Central memory CD8-positive, alpha-beta T cell (primary cell): ENCODE results near the gene IL1R1.
"Not testable (repeated sequence)": the region's sequence is repeated elsewhere in the genome, so short reads cannot be mapped to it uniquely, and the experiment has no call there.

Experiments
- ATAC-seq: fragments of 150-1000 bp; cut with Tn5 transposase; replicated peaks from 2 replicates; pipeline ENCODE4 v1.10.0; 2022; ENCODE audit warnings: mild to moderate bottlenecking, moderate FRiP score, moderate number of reproducible peaks; ENCODE audit not compliant: poor library complexity, severe bottlenecking; ENCODE audit errors: extremely low read depth
- DNase-seq, 2 donors: peaks; one replicate each; pipeline ENCODE4 v3.0.0; 2021; ENCODE audit warnings: low spot score in 2 of 2
- H3K27ac Mint-ChIP-seq: one replicate; pipeline ENCODE4 v1.8.0; 2022; ENCODE audit warnings: low read depth, mild to moderate bottlenecking, moderate library complexity, mixed read lengths
- H3K27me3 Mint-ChIP-seq: one replicate; pipeline ENCODE4 v1.8.0; 2022; ENCODE audit warnings: mixed read lengths
- H3K36me3 Mint-ChIP-seq: one replicate; pipeline ENCODE4 v1.8.0; 2022; ENCODE audit warnings: mild to moderate bottlenecking, moderate library complexity, mixed read lengths; ENCODE audit not compliant: insufficient read depth
- H3K4me1 Mint-ChIP-seq: one replicate; pipeline ENCODE4 v1.8.0; 2022; ENCODE audit warnings: mixed read lengths
- H3K4me3 Mint-ChIP-seq: one replicate; pipeline ENCODE4 v1.8.0; 2022; ENCODE audit warnings: mild to moderate bottlenecking, moderate library complexity, mixed read lengths
- H3K9me3 Mint-ChIP-seq: one replicate; pipeline ENCODE4 v1.8.0; 2022; ENCODE audit warnings: mixed read lengths

IL1R1 gene

DNA sequence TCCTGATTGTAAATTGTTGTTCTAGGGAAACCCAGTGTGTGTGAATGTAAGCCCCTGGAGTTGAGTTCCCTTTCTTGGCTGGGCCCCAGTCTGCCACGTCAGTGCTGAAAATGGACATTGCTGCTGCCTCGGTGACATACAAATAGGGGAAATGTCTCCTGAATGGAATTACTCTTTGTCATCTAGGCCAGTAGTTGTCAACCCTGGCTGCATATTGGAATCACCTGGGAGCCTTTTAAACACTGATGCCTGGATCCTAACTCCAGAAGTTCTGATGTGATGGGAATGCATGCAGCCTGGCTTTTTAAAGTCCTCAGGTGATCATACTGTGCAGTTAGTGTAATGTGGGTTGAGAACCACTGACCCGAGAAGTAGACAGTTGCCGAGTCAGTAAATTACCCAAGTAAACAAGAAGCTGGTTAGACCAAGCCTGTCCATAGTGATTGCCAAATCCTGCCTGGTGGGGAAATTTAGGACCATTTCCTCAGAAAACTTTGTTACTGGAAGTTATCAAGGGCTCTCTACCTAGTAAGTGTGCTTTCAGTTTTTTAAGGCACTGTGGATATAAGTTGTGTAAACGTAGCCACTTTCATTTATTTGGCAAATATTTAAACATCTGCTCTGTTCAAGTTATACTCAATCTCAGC lies 27.6 kb upstream of the IL1R1 start:
- Mint-ChIP-seq H3K27ac (no peak overlapping the region), H3K27me3 (peaks cover 11% of the 10 kb centered on the region), H3K4me3 (no peak overlapping the region), H3K4me1 (no peaks in the 10 kb centered on the region), H3K9me3 (no peaks in the 10 kb centered on the region), H3K36me3 (no peaks in the 10 kb centered on the region)
- DNase-seq (no peak), ATAC-seq (no peak)

DNA sequence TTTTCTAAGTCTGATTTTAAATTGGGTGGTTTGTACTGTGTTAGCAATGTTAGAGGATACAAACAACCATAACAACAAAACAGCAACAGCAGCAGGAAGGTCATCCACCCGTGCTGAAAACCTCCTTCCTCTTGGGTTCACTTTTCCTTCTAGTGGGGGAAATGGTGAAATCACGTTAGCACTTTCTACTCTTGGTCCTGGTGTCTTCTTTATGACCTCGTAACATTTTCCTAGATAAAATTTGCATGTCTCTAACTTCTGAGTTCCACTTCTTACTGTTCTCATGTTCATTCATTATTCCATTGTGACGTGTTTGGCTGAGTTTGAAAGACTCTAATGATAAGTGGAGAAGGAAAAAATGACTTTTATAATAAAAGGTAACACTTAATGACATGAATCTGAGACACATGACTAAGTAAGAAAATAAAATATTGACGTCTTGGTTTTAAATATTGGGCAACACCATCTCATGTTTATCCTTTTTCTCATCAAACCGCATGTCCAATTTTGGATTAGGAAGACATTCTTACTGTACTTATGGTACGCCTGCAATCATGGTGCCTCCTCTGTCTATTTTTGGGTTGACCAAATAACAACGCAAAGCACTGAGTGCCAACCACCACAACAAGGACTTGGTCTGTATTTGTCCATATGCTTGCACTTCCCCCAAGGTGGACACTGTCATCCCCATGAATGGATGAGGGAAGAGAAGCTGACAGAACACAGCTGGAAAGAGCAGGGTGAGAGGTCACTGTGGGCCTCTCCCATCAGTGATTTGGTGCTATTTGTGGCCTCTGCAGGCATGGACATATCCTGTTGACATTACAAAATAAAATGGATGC lies 25.7 kb upstream of the IL1R1 start:
- no peak for ATAC-seq
- peaks cover 20% of the 10 kb centered on the region for H3K27me3 Mint-ChIP-seq
- no peak overlapping the region for H3K4me3 Mint-ChIP-seq
- H3K36me3 Mint-ChIP-seq, result no peaks in the 10 kb centered on the region
- H3K27ac Mint-ChIP-seq, result no peak overlapping the region
- no peak for DNase-seq
- no peaks in the 10 kb centered on the region for H3K4me1 Mint-ChIP-seq
- H3K9me3 Mint-ChIP-seq, result no peaks in the 10 kb centered on the region

DNA sequence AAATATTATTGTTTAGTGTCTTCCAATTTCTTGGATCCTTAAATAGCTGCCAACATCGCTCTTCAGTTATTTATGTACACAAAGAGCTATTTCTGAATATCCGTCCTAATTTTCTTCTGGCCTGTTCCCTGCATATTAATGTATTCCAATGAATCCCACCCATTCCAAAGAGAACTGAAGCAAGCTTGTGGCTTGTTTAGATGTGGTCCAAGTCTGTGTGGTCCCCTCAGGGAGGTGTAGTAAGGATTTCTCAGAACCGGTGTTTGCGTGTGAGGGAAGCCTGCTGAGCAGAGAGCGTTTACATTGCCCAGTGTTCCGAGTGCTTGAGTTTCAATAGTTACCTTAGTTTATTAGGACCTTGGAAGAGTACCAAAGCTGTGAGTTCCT lies 25.1 kb upstream of the IL1R1 start:
- H3K4me1 Mint-ChIP-seq, result no peaks in the 10 kb centered on the region
- no peaks in the 10 kb centered on the region for H3K36me3 Mint-ChIP-seq
- H3K27ac Mint-ChIP-seq, result no peak overlapping the region
- H3K27me3 Mint-ChIP-seq, result peaks cover 20% of the 10 kb centered on the region
- ATAC-seq (no peak), DNase-seq (no peak)
- H3K9me3 Mint-ChIP-seq, result no peaks in the 10 kb centered on the region
- no peak overlapping the region for H3K4me3 Mint-ChIP-seq

DNA sequence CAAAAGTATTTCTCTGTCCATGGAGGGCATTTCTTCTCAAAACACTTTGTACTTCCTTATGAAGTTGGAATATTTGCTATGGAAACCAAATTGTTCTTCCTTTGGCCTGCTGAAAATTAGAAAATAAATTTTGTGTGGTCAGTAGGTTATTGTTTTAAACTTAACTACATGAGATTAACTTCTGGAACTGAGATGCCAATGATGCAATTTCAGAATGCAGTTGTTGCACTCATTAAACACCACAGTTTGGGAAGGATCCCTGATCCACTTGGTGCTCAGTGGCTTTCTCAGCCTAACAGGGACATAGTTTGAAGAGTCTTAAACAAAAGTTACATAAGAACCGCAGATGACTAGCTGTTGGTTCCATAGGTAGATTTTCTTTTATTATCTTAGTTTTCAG lies 23.3 kb upstream of the IL1R1 start:
- H3K27ac Mint-ChIP-seq, result no peak overlapping the region
- H3K4me1 Mint-ChIP-seq, result no peaks in the 10 kb centered on the region
- no peaks in the 10 kb centered on the region for H3K36me3 Mint-ChIP-seq
- peaks cover 20% of the 10 kb centered on the region for H3K27me3 Mint-ChIP-seq
- no peaks in the 10 kb centered on the region for H3K9me3 Mint-ChIP-seq
- no peak overlapping the region for H3K4me3 Mint-ChIP-seq
- DNase-seq, result no peak
- ATAC-seq, result no peak

DNA sequence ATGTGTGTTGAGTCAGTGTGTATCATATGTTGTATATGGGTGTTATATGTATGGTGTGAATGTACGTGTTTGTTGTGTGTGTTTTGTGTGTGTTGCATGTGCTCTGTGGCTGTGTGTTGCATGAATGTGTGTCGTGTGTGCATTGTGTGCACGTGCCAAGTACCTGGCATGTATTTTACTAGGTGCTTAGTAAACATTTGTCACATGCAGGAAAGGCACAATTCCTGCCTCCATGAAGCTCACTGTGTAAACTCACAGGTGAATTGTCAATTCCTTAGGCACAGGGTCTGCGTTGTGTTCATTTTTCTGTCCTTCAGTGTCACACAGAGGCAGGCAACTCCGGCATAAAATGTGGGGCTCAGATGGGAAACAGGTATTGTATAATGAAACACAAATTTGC lies 22.3 kb upstream of the IL1R1 start:
- no peaks in the 10 kb centered on the region for H3K9me3 Mint-ChIP-seq
- ATAC-seq, result no peak
- no peak for DNase-seq

DNA sequence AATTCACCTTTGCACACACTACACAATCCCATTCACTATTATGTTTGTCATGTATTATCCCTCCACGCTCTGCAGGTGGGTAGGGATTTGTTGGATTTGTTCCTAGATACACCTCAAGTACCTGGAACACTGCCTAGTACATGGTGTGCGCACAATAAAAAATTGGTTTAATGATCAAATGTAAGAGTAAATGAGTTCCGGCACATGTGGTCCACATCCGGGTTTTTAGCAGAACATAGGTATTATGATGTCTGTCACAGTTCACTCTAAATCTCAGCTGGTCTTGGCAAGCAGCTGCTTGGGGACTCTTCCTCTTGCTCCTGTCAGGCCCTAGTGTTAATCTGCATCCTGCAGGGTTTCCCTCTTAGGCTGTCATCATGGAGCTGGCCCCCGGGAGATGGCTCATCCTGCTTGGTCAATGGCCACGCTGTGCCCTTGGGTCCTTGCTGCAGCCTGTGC lies 21.8 kb upstream of the IL1R1 start:
- H3K4me3 Mint-ChIP-seq, result no peak overlapping the region
- ATAC-seq, result no peak
- no peak overlapping the region for H3K27ac Mint-ChIP-seq
- no peaks in the 10 kb centered on the region for H3K4me1 Mint-ChIP-seq
- H3K36me3 Mint-ChIP-seq, result no peaks in the 10 kb centered on the region
- no peaks in the 10 kb centered on the region for H3K9me3 Mint-ChIP-seq
- H3K27me3 Mint-ChIP-seq, result peaks cover 12% of the 10 kb centered on the region
- no peak for DNase-seq

More for the DNA sequence above, 22.3 kb upstream of the IL1R1 start:
- H3K4me3 Mint-ChIP-seq, result no peak overlapping the region
- H3K36me3 Mint-ChIP-seq, result no peaks in the 10 kb centered on the region
- H3K4me1 Mint-ChIP-seq, result no peaks in the 10 kb centered on the region
- H3K27me3 Mint-ChIP-seq, result peaks cover 17% of the 10 kb centered on the region
- H3K27ac Mint-ChIP-seq, result no peak overlapping the region

DNA sequence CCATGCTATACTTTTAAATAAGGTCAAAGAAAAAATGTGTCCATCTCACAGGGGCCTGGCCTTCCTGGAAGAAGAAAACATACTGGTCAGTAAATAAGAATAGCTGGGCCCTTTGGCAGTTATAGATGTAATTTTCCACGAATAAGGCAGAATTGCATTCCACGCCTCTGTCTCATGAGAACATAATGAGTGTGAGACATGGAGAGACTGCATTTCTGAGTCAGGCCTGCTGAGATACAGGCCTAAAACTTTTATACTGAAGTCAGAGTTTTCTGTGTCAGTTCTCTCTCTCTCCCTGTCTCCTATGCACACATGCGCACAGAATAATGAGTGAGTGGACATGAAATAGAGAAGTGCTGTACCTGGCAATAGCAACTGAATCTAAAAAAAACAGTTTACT lies 20.4 kb upstream of the IL1R1 start:
- Mint-ChIP-seq H3K4me3 (no peak overlapping the region), H3K36me3 (peaks cover 1% of the 10 kb centered on the region), H3K4me1 (no peaks in the 10 kb centered on the region), H3K27ac (no peak overlapping the region), H3K27me3 (peaks cover 9% of the 10 kb centered on the region), H3K9me3 (no peaks in the 10 kb centered on the region)
- ATAC-seq, result no peak
- no peak for DNase-seq

DNA sequence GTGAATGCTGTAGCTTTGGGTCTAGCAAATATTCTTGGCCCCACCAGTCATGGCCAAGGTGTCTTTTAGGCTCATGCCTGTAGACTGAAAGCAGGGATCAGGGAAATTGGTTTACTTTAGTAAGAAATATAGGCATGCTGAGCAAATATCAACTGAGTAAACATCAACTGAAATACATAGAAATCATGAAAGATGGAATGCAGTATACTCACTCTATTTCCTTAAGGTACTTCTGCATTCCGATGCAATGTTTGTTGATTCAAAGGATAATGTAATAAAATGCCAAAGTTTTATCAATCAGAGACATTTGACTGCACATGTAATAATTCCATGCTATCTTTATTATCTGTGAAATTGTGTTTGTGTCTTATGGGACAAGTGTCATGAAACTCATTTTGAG lies 19.6 kb upstream of the IL1R1 start:
- no peak for ATAC-seq
- Mint-ChIP-seq H3K36me3 (peaks cover 1% of the 10 kb centered on the region), H3K27ac (no peak overlapping the region), H3K4me3 (no peak overlapping the region), H3K9me3 (no peaks in the 10 kb centered on the region), H3K27me3 (peaks cover 9% of the 10 kb centered on the region), H3K4me1 (no peaks in the 10 kb centered on the region)
- no peak for DNase-seq

GRCh38 chr2:102124421-102124820 lies 18.1 kb upstream of the IL1R1 start:
- not testable (repeated sequence) for H3K4me3 Mint-ChIP-seq, DNase-seq, H3K27ac Mint-ChIP-seq, H3K9me3 Mint-ChIP-seq, H3K36me3 Mint-ChIP-seq, ATAC-seq, H3K4me1 Mint-ChIP-seq
- peaks cover 21% of the 10 kb centered on the region for H3K27me3 Mint-ChIP-seq

DNA sequence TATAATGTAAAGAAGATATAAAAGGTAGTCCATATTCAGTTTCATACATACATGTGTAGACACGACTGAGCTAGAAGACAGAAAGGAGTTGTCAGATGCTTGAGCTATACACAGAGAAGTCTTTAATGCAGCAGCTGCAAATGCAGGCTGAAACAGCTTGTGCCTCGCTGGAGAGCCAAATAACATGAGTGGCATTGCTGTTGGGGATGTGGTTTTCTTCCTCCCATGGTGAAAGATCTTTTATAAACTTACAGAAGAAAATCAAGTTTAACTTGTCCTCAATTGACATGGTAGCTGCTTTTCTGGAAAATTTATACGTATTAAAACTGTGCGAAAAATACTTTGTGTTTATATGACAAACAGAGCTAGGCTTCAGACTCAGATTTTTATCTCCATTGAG lies 16.4 kb upstream of the IL1R1 start:
- no peaks in the 10 kb centered on the region for H3K4me1 Mint-ChIP-seq
- H3K36me3 Mint-ChIP-seq, result peaks cover 1% of the 10 kb centered on the region
- ATAC-seq (no peak), DNase-seq (no peak)
- H3K9me3 Mint-ChIP-seq, result peaks cover 2% of the 10 kb centered on the region
- H3K4me3 Mint-ChIP-seq, result no peak overlapping the region
- no peak overlapping the region for H3K27ac Mint-ChIP-seq
- H3K27me3 Mint-ChIP-seq, result peaks cover 25% of the 10 kb centered on the region

- no peak for ATAC-seq
- peaks cover 25% of the 10 kb centered on the region for H3K27me3 Mint-ChIP-seq
- peaks cover 6% of the 10 kb centered on the region for H3K9me3 Mint-ChIP-seq
- peaks cover 1% of the 10 kb centered on the region for H3K36me3 Mint-ChIP-seq
- no peaks in the 10 kb centered on the region for H3K4me1 Mint-ChIP-seq
- H3K27ac Mint-ChIP-seq, result no peak overlapping the region
- DNase-seq, result no peak
- no peak overlapping the region for H3K4me3 Mint-ChIP-seq
These were observed 15.9 kb upstream of the IL1R1 start for GRCh38 chr2:102126660-102127059.

DNA sequence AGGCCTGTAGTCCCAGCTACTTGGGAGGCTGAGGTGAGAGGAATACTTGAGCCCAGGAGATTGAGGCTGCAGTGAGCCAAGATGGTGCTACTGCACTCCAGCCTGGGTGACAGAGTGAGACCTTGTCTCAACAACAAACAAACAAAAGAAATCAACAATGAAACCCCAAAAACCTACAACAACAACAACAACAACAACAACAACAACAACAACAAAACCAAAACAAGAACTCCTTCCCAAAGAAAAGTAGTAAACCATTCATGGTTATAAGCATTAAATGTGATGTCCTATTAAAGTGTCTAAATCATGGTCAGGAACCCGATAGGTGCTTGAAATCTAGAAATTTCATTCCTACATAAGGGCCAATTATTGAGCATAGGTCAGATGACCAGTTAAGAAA lies 13.5 kb upstream of the IL1R1 start:
- no peak overlapping the region for H3K27ac Mint-ChIP-seq
- peaks cover 6% of the 10 kb centered on the region for H3K9me3 Mint-ChIP-seq
- no peak overlapping the region for H3K4me3 Mint-ChIP-seq
- H3K27me3 Mint-ChIP-seq, result peaks cover 35% of the 10 kb centered on the region
- ATAC-seq (no peak), DNase-seq (no peak)
- H3K36me3 Mint-ChIP-seq, result peaks cover 1% of the 10 kb centered on the region
- H3K4me1 Mint-ChIP-seq, result no peaks in the 10 kb centered on the region

DNA sequence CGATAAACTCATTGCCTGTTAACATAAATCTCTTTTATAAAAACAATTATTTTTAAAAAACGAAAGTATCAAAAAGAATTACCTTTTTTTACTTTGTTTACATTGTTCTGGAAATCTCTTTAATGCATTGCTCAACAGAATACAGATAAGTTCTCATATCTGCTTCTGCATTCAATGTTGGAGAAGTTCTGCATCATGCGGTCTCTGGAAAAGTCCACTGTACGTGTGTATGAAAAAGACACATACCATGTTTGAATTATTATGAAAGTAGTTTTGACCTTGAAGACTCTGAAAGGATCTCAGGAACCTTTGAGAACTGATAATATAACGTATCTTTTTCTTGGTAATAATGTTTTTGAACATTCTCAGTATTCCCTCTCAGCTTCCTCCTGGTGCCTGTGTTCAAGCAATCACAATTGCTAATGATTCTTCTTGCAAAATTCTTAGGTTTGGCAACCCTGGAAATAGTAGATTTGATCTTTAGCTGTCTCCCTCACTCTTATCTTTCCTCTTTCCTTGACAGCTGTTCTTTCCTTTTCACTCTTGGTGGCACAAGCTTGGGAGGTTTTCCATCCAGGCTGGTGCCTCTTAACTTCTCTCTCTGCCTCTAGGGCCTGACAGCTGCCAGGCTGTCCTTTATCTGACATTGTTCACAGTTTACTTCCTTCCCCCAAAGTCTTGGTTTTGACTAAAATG lies 12.4 kb upstream of the IL1R1 start:
- H3K36me3 Mint-ChIP-seq, result peaks cover 1% of the 10 kb centered on the region

More for the DNA sequence above, 12.4 kb upstream of the IL1R1 start:
- H3K4me3 Mint-ChIP-seq, result no peak overlapping the region
- H3K9me3 Mint-ChIP-seq, result peaks cover 6% of the 10 kb centered on the region
- H3K27me3 Mint-ChIP-seq, result peaks cover 35% of the 10 kb centered on the region
- DNase-seq (no peak), ATAC-seq (no peak)
- no peaks in the 10 kb centered on the region for H3K4me1 Mint-ChIP-seq
- no peak overlapping the region for H3K27ac Mint-ChIP-seq
